ENCODE data around the gene CYP46A1.

Gene CYP46A1

GRCh38 chr14:99706107-99706900 is 22.2 kb downstream of the CYP46A1 start:
- POLR2A ChIA-PET (ENCODE audit: low non-redundant PET): no interaction called here
- TF ChIP-seq CTCF (conservative IDR thresholded peaks at IDR 0.05; ENCODE audit: low read depth): no peak
- CTCF ChIA-PET: no interaction called here
- no peak for DNase-seq (ENCODE audit: low spot score)
- no peak overlapping the region for H3K27ac ChIP-seq

GRCh38 chr14:99707420-99707819 is 23.3 kb downstream of the CYP46A1 start:
- ChIA-PET CTCF (interaction anchor here (0.6 to 0.7 kb wide), 3 partner anchors 10 to 107 kb away, joined by 3 to 4 read pairs (median 3); no protein-coding TSS in a partner anchor), POLR2A (ENCODE audit: low non-redundant PET) (interaction anchor here (0.5 kb wide), 1 partner anchor 185 kb away, joined by 3 read pairs; no protein-coding TSS in a partner anchor)
- H3K27ac ChIP-seq: no peak overlapping the region
- no peak for DNase-seq (ENCODE audit: low spot score)
- no peak for TF ChIP-seq CTCF (conservative IDR thresholded peaks at IDR 0.05; ENCODE audit: low read depth)

GRCh38 chr14:99707921-99708320 is 23.8 kb downstream of the CYP46A1 start:
- no peak overlapping the region for H3K27ac ChIP-seq
- no peak for TF ChIP-seq CTCF (conservative IDR thresholded peaks at IDR 0.05; ENCODE audit: low read depth)
- DNase-seq (ENCODE audit: low spot score): no peak
- POLR2A ChIA-PET (ENCODE audit: low non-redundant PET): interaction anchor here (0.5 kb wide), 1 partner anchor 184 kb away, joined by 3 read pairs; no protein-coding TSS in a partner anchor
- CTCF ChIA-PET: no interaction called here

GRCh38 chr14:99708449-99708848 is 24.4 kb downstream of the CYP46A1 start:
- DNase-seq (ENCODE audit: low spot score): no peak
- TF ChIP-seq CTCF (conservative IDR thresholded peaks at IDR 0.05; ENCODE audit: low read depth): no peak
- no peak overlapping the region for H3K27ac ChIP-seq
- ChIA-PET POLR2A (ENCODE audit: low non-redundant PET) (no interaction called here), CTCF (no interaction called here)

GRCh38 chr14:99713972-99714371 is 29.9 kb downstream of the CYP46A1 start:
- DNase-seq (ENCODE audit: low spot score): no peak
- CTCF ChIA-PET: interaction anchor here (0.6 kb wide), 1 partner anchor 281 kb away, joined by 4 read pairs; no protein-coding TSS in a partner anchor
- POLR2A ChIA-PET (ENCODE audit: low non-redundant PET): no interaction called here
- no peak for TF ChIP-seq CTCF (conservative IDR thresholded peaks at IDR 0.05; ENCODE audit: low read depth)
- no peak overlapping the region for H3K27ac ChIP-seq

GRCh38 chr14:99715266-99716000 is 31.3 kb downstream of the CYP46A1 start:
- CTCF ChIA-PET: interaction anchor here (0.6 kb wide), 1 partner anchor 201 kb away, joined by 3 read pairs; no protein-coding TSS in a partner anchor
- POLR2A ChIA-PET (ENCODE audit: low non-redundant PET): no interaction called here
- H3K27ac ChIP-seq: no peak overlapping the region
- DNase-seq (ENCODE audit: low spot score): no peak
- TF ChIP-seq CTCF (conservative IDR thresholded peaks at IDR 0.05; ENCODE audit: low read depth): no peak

All from RWPE1 (cell line).